ENCODE measurements around the gene SCN5A.

The SCN5A gene

DNA sequence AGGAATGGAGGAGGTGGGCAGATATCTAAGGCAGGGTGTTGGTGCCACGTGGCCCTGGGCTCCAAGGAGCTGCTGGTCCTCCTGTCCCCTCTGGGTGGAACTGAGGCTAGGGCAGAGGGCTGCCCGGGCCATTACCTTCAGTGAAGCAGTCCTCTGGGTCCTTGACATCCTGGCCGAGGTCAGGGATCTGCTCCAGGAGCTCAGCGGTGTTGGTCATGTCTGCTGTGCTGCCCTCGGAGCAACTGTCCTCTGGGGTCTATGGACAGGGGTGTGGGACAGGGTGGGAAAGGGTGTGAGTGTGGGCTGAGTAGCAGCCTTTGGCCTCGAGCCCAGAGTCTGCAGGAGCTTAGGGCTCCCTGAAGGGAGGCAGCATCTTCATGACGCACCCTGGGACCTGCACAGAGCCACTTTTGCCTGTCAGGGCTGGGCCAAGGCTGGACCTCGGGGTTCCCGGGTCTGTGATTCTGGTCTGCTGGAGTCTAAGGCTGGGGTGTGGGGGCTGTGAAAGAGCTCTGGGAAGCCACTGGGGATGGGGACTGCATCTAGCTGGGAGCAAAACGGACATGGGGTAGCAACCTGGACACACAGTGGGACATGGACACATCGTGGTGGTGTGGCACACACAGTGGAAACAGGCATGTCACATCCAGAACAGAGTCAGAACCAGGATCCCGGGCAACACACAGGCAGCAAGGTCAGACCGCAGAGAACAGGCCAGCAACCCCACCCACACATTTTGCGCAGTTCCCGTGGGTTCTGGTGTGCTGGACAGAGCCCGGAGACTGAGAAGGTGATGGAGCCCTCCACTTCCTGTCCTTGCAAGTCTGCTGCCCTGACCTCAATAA is 72.7 kb downstream of the SCN5A start:
- Histone ChIP-seq H3K79me1 (replicated peaks; ENCODE audit: low read length, poor library complexity, severe bottlenecking) (no peaks in the 10 kb centered on the region), H2AK5ac (ENCODE audit: low read length, severe bottlenecking) (no peak overlapping the region), H3K9ac (ENCODE audit: low read length) (no peak overlapping the region), H3K18ac (ENCODE audit: low read depth in 1 of 2, low read length in 2 of 2) (no peak overlapping the region), H4K91ac (ENCODE audit: low read length) (no peak overlapping the region), H3K27ac (ENCODE audit: low read length, poor library complexity, severe bottlenecking) (no peak overlapping the region), H3K4me3 (ENCODE audit: insufficient read depth in 1 of 2, low read depth in 1 of 2, low read length in 2 of 2) (no peak overlapping the region), H2AFZ (ENCODE audit: low read depth, low read length) (no peak overlapping the region), H4K8ac (ENCODE audit: low read length) (no peak overlapping the region), H3K36me3 (ENCODE audit: control insufficient read depth in 1 of 2, insufficient read depth in 2 of 2, low read depth in 1 of 2, low read length in 2 of 2) (no peaks in the 10 kb centered on the region), H2BK5ac (ENCODE audit: low read depth, low read length, poor library complexity, severe bottlenecking) (no peak overlapping the region), H2BK15ac (ENCODE audit: low read depth, poor library complexity, severe bottlenecking) (no peak overlapping the region), H3K23ac (ENCODE audit: low read length in 2 of 2) (no peak overlapping the region), H3K14ac (ENCODE audit: low read length in 2 of 2) (no peak overlapping the region), H3K9me3 (ENCODE audit: control insufficient read depth, low read length) (no peaks in the 10 kb centered on the region), H3K27me3 (ENCODE audit: control insufficient read depth in 1 of 2, insufficient read depth in 1 of 2, low read length in 2 of 2) (peaks cover 12 to 13% of the 10 kb centered on the region in 2 experiments), H3K4me1 (ENCODE audit: control insufficient read depth, insufficient read depth, low read depth, low read length) (peaks cover 16% of the 10 kb centered on the region), H2BK120ac (ENCODE audit: low read depth, low read length) (no peak overlapping the region), H2BK12ac (ENCODE audit: low read length in 2 of 2) (no peak overlapping the region), H3K4ac (ENCODE audit: low read depth in 1 of 2, low read length in 2 of 2) (no peak overlapping the region), H3K4me2 (ENCODE audit: low read length, poor library complexity, severe bottlenecking) (no peak overlapping the region)
- 77% methylated on average over 13 of the region's 16 CpGs for WGBS
- DNase-seq = no peak

DNA sequence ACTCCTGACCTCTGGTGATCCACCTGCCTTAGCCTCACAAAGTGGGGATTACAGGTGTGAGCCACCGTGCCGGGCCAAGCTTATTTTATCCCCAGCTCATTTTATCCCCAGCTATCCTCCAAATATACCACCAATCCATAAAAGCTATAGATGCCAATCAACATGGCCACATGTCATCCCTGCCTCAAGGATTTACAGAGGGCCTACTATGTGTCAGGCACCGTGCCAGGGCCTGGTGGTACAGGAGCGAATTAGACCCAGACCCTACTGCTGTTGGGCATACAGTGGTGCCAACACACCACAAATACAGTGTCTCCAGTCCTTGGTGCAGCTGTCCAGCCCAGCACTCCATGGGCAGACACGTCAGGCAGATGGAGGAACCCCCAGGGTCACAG is 73.4 kb downstream of the SCN5A start:
- no peaks in the 10 kb centered on the region for H3K79me1 ChIP-seq (replicated peaks; ENCODE audit: low read length, poor library complexity, severe bottlenecking)

DNA sequence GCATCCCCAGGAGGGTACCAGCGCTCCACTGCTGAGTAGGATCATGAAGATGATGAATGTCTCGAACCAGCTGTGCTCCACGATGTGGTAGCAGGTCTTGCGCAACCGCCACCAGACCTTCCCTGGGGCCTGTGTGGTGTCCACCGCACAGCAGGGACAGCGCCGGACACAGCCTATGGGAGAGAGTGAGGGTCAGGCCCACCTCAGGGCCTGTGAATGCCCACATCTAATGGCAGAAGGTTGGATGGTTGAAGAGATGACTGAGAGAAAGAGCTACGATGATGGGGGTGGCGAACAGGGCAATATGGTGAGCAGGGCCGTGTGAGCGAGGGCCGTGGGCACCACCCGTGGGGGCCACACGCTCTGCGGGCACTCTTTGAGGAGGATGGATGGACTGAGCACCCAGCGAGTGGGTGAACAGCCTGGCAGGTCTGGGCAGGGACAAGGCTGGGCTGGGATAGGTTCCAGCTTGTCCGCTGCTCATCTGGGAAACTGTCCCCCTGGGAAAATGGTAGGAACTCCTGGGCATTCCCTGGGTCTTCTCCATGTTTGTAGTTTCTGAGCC is 74.1 kb downstream of the SCN5A start:
- Histone ChIP-seq H3K4me1 (ENCODE audit: control insufficient read depth, insufficient read depth, low read depth, low read length) (peaks cover 16% of the 10 kb centered on the region), H3K27me3 (ENCODE audit: control insufficient read depth in 1 of 2, insufficient read depth in 1 of 2, low read length in 2 of 2) (peaks cover 12 to 13% of the 10 kb centered on the region in 2 experiments), H3K4ac (ENCODE audit: low read depth in 1 of 2, low read length in 2 of 2) (no peak overlapping the region), H3K9ac (ENCODE audit: low read length) (no peak overlapping the region), H2BK5ac (ENCODE audit: low read depth, low read length, poor library complexity, severe bottlenecking) (no peak overlapping the region), H3K23ac (ENCODE audit: low read length in 2 of 2) (no peak overlapping the region), H2BK12ac (ENCODE audit: low read length in 2 of 2) (no peak overlapping the region), H3K4me3 (ENCODE audit: insufficient read depth in 1 of 2, low read depth in 1 of 2, low read length in 2 of 2) (peak overlapping the region in 1 of 2 experiments; percentile 12), H3K18ac (ENCODE audit: low read depth in 1 of 2, low read length in 2 of 2) (no peak overlapping the region), H2AFZ (ENCODE audit: low read depth, low read length) (no peak overlapping the region), H3K27ac (ENCODE audit: low read length, poor library complexity, severe bottlenecking) (no peak overlapping the region), H2BK120ac (ENCODE audit: low read depth, low read length) (no peak overlapping the region), H3K14ac (ENCODE audit: low read length in 2 of 2) (no peak overlapping the region), H3K79me1 (replicated peaks; ENCODE audit: low read length, poor library complexity, severe bottlenecking) (no peaks in the 10 kb centered on the region), H2AK5ac (ENCODE audit: low read length, severe bottlenecking) (no peak overlapping the region), H2BK15ac (ENCODE audit: low read depth, poor library complexity, severe bottlenecking) (no peak overlapping the region), H3K36me3 (ENCODE audit: control insufficient read depth in 1 of 2, insufficient read depth in 2 of 2, low read depth in 1 of 2, low read length in 2 of 2) (no peaks in the 10 kb centered on the region), H4K8ac (ENCODE audit: low read length) (no peak overlapping the region), H4K91ac (ENCODE audit: low read length) (no peak overlapping the region), H3K4me2 (ENCODE audit: low read length, poor library complexity, severe bottlenecking) (no peak overlapping the region), H3K9me3 (ENCODE audit: control insufficient read depth, low read length) (no peaks in the 10 kb centered on the region)
- 91% methylated on average over 18 of the region's 18 CpGs for WGBS
- DNase-seq = no peak

More for the DNA sequence above, 73.4 kb downstream of the SCN5A start:
- H2BK5ac ChIP-seq (ENCODE audit: low read depth, low read length, poor library complexity, severe bottlenecking) = no peak overlapping the region
- no peak overlapping the region for H2BK120ac ChIP-seq (ENCODE audit: low read depth, low read length)
- H3K27me3 ChIP-seq (ENCODE audit: control insufficient read depth in 1 of 2, insufficient read depth in 1 of 2, low read length in 2 of 2) = peaks cover 12 to 13% of the 10 kb centered on the region in 2 experiments
- H2AK5ac ChIP-seq (ENCODE audit: low read length, severe bottlenecking) = no peak overlapping the region
- no peak overlapping the region for H3K9ac ChIP-seq (ENCODE audit: low read length)
- no peak overlapping the region for H3K14ac ChIP-seq (ENCODE audit: low read length in 2 of 2)
- 84% methylated on average over 5 of the region's 5 CpGs for WGBS
- H4K8ac ChIP-seq (ENCODE audit: low read length) = no peak overlapping the region
- H3K18ac ChIP-seq (ENCODE audit: low read depth in 1 of 2, low read length in 2 of 2) = no peak overlapping the region
- H2BK15ac ChIP-seq (ENCODE audit: low read depth, poor library complexity, severe bottlenecking) = no peak overlapping the region
- no peak overlapping the region for H3K4me2 ChIP-seq (ENCODE audit: low read length, poor library complexity, severe bottlenecking)
- H2BK12ac ChIP-seq (ENCODE audit: low read length in 2 of 2) = no peak overlapping the region
- no peak for DNase-seq
- no peak overlapping the region for H4K91ac ChIP-seq (ENCODE audit: low read length)
- H2AFZ ChIP-seq (ENCODE audit: low read depth, low read length) = no peak overlapping the region
- H3K4me1 ChIP-seq (ENCODE audit: control insufficient read depth, insufficient read depth, low read depth, low read length) = peaks cover 16% of the 10 kb centered on the region
- no peaks in the 10 kb centered on the region for H3K9me3 ChIP-seq (ENCODE audit: control insufficient read depth, low read length)
- H3K4me3 ChIP-seq (ENCODE audit: insufficient read depth in 1 of 2, low read depth in 1 of 2, low read length in 2 of 2) = no peak overlapping the region
- no peak overlapping the region for H3K27ac ChIP-seq (ENCODE audit: low read length, poor library complexity, severe bottlenecking)
- H3K4ac ChIP-seq (ENCODE audit: low read depth in 1 of 2, low read length in 2 of 2) = no peak overlapping the region
- H3K36me3 ChIP-seq (ENCODE audit: control insufficient read depth in 1 of 2, insufficient read depth in 2 of 2, low read depth in 1 of 2, low read length in 2 of 2) = no peaks in the 10 kb centered on the region
- no peak overlapping the region for H3K23ac ChIP-seq (ENCODE audit: low read length in 2 of 2)

DNA sequence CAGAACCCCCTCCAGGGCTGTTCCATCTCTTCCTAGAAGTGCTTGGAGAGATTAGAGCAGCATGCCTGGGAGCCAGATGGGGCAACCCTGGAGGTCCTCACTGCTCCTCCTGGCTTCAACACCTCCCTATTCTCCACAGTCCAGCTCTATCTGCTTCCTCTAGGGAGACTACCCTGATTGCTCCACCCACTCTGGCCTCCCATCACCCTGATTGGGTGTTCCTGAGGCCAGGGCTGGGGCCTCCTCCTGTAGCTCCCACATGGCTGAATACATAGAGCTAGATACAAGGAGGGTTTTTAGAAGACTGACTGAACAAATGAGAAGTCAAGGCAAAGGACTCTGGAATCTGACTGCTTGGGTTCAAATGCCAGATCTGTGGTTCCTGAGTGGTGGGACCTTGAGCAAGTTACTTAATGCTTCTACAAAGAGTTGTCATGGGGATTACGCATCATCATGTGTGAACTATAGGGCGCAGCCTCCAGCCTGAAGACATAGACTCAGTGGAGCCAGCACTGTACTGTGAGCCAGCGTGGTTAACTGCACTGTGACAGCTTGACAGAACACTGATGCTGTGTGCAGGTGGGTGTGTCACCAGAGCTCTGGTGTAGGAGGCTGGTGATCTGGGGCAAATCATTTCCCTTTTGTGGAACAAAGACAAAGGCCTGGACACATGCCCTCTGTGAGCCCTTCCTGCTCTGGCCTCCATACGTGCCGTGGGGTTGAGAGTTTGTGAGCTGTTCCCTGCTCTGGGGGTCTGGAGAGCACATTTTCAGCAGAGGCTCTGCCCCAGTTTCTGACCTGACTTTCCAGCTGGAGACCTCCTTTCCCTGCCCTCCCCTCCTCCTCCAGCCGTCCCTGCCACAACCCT is 74.8 kb downstream of the SCN5A start:
- no peak overlapping the region for H3K14ac ChIP-seq (ENCODE audit: low read length in 2 of 2)
- DNase-seq = peak; percentile 10
- no peak overlapping the region for H3K27ac ChIP-seq (ENCODE audit: low read length, poor library complexity, severe bottlenecking)

More for the DNA sequence above, 74.8 kb downstream of the SCN5A start:
- Histone ChIP-seq H4K8ac (ENCODE audit: low read length) (no peak overlapping the region), H3K27me3 (ENCODE audit: control insufficient read depth in 1 of 2, insufficient read depth in 1 of 2, low read length in 2 of 2) (peaks cover 12 to 13% of the 10 kb centered on the region in 2 experiments), H2AFZ (ENCODE audit: low read depth, low read length) (no peak overlapping the region), H2BK12ac (ENCODE audit: low read length in 2 of 2) (no peak overlapping the region), H4K91ac (ENCODE audit: low read length) (no peak overlapping the region), H3K36me3 (ENCODE audit: control insufficient read depth in 1 of 2, insufficient read depth in 2 of 2, low read depth in 1 of 2, low read length in 2 of 2) (no peaks in the 10 kb centered on the region), H3K9me3 (ENCODE audit: control insufficient read depth, low read length) (no peaks in the 10 kb centered on the region), H2BK15ac (ENCODE audit: low read depth, poor library complexity, severe bottlenecking) (no peak overlapping the region), H3K4me1 (ENCODE audit: control insufficient read depth, insufficient read depth, low read depth, low read length) (peaks cover 11% of the 10 kb centered on the region), H2BK5ac (ENCODE audit: low read depth, low read length, poor library complexity, severe bottlenecking) (no peak overlapping the region), H3K4me3 (ENCODE audit: insufficient read depth in 1 of 2, low read depth in 1 of 2, low read length in 2 of 2) (peak overlapping the region in 1 of 2 experiments; percentile 12), H2BK120ac (ENCODE audit: low read depth, low read length) (no peak overlapping the region), H3K9ac (ENCODE audit: low read length) (no peak overlapping the region), H3K4ac (ENCODE audit: low read depth in 1 of 2, low read length in 2 of 2) (no peak overlapping the region), H3K23ac (ENCODE audit: low read length in 2 of 2) (no peak overlapping the region), H3K4me2 (ENCODE audit: low read length, poor library complexity, severe bottlenecking) (no peak overlapping the region), H3K18ac (ENCODE audit: low read depth in 1 of 2, low read length in 2 of 2) (no peak overlapping the region), H2AK5ac (ENCODE audit: low read length, severe bottlenecking) (no peak overlapping the region), H3K79me1 (replicated peaks; ENCODE audit: low read length, poor library complexity, severe bottlenecking) (no peaks in the 10 kb centered on the region)
- WGBS = 60% methylated on average over 6 of the region's 6 CpGs
